A172 (cell line): ENCODE data around the gene SLC30A3. TPM values are rescaled to one million over a fixed set of nuclear protein-coding genes. Genes with fewer than 3 reads are reported as not detected.
"Not testable (repeated sequence)": the region's sequence is repeated elsewhere in the genome, so short reads cannot be mapped to it uniquely, and the experiment has no call there.

Experiments
- DNase-seq: peaks from one replicate; pipeline ENCODE4 v3.0.0-alpha.2; 2015; ENCODE audit warnings: low spot score
- total RNA-seq: library from RNA; depleted of rRNA; stranded (reverse); fragments of >200 nt; shearing (Covaris generic); gene quantifications from 2 replicates; pipeline ENCODE4 v1.2.3, GENCODE V29; 2014

SLC30A3 gene
- total RNA-seq, 1 experiment from 2014 or later, result 3.2 TPM

- DNase-seq, result no peak
Observed at GRCh38 chr2:27285481-27285880, 22.6 kb upstream of the SLC30A3 start.

DNA sequence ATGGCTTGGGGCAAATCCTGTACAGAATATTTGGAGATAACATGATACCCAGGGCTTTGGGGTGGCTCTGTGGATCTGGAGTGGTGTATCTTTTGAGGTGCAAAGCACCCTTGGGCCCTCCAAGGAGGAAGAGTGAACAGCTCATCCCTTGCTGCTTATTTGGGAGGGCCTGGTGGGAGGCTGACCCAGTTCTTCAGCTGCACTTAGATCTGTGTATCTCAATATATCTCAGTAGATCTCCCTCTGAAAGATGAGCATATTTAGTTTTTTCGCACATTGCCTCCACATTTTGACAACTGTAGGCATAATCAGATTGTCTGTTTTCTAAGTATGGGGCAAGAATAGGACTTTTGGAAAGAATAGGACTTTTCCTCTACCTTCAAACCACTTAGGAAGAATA lies 22.1 kb upstream of the SLC30A3 start:
- DNase-seq, result no peak

DNA sequence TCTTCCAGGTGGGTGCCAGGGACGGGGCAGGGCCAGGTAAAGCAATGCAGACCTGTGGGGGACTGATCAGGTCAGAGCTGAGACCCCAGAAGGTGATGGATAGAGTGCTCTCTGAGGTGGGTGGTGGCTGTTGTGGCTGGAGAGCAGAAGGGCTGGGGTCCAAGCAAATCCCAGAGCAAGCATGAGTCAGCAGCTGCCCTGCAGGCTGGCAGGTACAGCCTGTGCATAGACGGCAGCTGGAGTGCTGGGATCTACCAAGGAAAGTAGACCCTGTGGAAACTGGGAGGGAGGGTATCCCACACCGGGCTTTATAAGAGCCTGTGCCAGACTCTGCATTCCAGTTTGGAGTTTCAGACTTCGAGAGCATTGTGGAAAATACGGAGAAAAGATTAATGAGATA lies 20.0 kb upstream of the SLC30A3 start:
- DNase-seq, result no peak

- DNase-seq, result no peak
Observed at GRCh38 chr2:27281855-27282559, 19.2 kb upstream of the SLC30A3 start, which contains the start of gene TRIM54. Gene TRIM54, plus strand, starts transcription at chr2:27282429. Its CDS starts 303 bp downstream, at chr2:27282732.

GRCh38 chr2:27281442-27281841 lies 18.6 kb upstream of the SLC30A3 start:
- no peak for DNase-seq

DNA sequence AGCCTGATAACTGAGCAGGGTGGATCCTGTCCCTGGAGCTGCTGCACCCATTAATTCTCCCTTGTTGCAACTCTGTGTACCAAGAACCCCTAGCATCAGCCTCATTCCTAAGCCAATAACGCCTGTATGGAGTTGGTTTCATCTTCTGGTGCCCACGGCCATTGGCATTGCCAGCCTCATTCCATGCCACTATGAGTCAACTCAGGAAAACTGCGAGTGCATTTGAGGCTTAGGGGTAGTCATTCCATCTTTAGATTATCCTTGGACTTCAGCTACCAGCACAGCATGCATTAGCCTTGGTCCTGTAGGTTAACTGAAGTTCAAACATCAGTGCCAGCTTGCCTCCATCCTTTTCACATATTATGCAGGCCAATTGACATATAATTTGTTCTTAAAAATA lies 18.0 kb upstream of the SLC30A3 start:
- DNase-seq, result no peak

DNA sequence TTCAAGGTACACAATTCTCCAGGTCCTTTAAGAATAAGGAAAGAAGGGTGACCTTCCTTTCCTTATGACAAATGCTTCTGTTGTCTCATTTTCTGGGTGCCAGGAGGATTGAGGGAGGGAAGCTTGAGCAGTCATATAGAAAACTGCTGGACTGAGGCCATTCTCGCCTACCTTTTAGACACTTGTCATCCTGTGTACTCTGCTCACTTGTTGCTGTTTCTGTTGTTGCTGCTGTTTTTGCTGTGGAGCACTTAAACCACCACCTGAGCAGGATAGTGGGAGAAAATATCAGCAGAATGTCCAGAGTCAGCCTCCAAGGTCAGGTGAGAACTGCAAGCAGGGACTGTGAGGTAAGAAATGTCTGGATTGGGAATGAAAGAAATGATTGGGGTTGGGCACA lies 15.2 kb upstream of the SLC30A3 start:
- DNase-seq, result no peak

DNA sequence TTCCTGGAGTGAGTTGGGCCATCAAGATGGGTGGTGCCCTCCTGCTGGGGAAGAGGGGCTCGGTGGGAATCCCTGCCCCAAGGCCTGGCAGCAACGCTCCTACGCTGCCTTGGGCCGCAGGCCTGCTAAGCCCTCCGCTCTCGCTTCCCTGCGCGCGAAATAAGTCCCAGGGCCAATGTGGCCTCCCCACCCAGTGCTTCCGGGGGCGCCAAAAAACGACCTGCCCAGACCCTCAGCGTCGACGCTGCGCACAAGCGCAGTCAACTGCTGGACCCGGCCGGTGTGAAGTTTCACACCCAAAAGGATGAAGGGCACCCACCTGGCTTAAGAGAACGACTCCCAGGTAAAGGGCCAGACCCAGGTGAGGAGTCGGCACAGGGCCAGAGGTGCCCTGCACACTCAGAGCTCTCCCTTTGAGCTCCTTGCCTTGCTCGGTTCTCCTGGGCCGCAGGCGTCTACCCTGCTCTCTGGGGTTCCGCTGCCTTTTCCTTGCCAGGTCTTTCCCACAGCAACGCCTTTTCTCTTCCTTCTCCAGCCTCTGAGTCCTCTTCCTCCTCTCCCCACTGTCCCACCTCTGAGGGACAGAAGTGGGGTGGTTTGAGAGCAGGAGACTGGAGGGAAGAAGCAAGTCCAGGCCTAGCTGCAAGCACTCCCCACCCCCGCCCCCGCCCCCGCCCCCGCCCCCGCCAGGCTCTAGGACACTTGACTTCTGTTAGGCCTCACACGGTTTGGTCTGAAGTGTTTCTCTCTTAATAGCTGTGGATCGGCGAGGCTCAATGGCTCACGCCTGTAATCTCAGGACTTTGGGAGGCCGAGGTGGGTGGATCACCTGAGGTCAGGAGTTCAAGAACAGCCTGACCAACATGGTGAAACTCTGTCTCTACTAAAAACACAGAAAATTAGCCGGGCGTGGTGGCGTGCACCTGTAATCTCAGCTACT lies 12.6 kb upstream of the SLC30A3 start, which contains the start of gene DNAJC5G:
Gene DNAJC5G (plus strand): TSS at position 223 of the 940 bp plus-strand sequence. CDS start 1,296 bp downstream, outside the sequence.
- no peak for DNase-seq

GRCh38 chr2:27272537-27273522 lies 10.0 kb upstream of the SLC30A3 start:
- DNase-seq, result not testable (repeated sequence)

- no peak for DNase-seq
Observed at GRCh38 chr2:27271631-27272340, 8.9 kb upstream of the SLC30A3 start.

- no peak for DNase-seq
Observed at GRCh38 chr2:27270670-27271069, 7.8 kb upstream of the SLC30A3 start.

DNA sequence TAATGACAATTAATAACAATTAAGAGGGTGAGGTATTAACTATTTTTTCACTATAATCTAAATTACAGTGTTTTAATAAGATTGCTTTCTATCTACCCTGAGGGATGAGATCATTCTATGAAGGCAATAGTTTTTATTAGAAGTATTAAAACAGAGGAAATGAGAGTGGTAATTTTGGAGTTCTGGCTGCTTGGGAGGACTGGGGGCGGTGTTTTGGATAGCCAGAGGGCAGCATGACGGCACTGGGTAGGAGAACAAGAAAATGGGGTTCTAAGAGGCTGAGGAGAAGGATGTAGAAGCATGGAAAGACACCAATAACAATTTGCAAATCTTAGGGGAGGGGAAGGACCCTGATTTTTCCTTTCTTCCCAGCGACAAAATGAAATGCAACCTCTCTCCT lies 7.3 kb upstream of the SLC30A3 start:
- no peak for DNase-seq

DNA sequence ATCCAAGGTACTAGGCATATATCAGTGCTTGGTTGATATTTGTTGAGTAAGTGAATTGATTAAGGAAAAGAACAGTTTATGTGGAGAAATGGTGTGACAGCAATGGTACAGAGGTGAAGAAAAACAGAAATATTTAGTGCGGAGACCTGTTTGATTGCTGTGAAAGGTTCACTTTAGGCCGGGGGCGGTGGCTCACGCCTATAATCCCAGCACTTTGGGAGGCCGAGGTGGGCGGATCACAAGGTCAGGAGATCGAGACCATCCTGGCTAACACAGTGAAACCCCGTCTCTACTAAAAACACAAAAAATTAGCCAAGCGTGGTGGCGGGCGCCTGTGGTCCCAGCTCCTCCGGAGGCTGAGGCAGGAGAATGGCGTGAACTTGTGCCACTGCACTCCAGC lies 5.4 kb upstream of the SLC30A3 start:
- not testable (repeated sequence) for DNase-seq

GRCh38 chr2:27265536-27265870 lies 2.7 kb upstream of the SLC30A3 start:
- DNase-seq, result no peak

DNA sequence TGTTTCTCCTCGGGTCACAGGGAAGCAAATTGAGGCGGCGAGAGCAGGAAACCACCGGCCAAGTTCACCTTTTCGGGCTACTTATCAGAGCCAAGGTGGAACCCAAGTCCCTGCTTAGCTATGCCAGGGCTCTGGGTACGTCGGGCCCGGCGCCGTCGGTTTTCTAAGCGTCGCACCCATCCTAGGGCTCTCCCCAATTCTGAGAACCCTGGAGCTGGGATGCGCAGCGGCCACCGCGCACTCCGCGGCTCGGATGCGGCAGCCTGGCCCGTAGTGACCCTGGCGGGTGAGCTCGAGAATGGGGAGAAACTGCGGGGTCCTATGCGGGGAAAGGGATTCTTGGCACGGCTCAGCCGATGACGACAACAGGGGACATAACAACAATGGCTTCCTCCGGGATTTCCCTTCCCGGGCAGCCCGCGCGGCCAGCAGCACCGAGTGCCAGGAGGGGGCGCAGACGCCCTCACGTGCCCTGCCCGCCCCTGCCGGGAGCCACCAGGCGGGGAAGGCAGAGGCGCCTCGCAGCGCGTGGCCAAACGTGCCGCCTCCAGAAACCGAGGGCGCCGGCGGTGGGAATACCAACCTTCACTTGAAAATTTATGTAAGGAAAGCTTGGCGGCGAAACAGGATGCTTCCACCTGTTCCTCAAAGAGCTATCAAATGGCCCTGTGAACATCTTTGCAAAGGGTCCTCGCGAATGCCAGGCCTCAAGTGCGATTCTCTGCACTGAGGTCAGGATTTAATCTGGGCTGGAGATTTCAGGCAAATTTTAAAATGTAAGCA lies 2.1 kb upstream of the SLC30A3 start:
- no peak for DNase-seq

GRCh38 chr2:27264253-27264752 lies 1.5 kb upstream of the SLC30A3 start:
- no peak for DNase-seq

DNA sequence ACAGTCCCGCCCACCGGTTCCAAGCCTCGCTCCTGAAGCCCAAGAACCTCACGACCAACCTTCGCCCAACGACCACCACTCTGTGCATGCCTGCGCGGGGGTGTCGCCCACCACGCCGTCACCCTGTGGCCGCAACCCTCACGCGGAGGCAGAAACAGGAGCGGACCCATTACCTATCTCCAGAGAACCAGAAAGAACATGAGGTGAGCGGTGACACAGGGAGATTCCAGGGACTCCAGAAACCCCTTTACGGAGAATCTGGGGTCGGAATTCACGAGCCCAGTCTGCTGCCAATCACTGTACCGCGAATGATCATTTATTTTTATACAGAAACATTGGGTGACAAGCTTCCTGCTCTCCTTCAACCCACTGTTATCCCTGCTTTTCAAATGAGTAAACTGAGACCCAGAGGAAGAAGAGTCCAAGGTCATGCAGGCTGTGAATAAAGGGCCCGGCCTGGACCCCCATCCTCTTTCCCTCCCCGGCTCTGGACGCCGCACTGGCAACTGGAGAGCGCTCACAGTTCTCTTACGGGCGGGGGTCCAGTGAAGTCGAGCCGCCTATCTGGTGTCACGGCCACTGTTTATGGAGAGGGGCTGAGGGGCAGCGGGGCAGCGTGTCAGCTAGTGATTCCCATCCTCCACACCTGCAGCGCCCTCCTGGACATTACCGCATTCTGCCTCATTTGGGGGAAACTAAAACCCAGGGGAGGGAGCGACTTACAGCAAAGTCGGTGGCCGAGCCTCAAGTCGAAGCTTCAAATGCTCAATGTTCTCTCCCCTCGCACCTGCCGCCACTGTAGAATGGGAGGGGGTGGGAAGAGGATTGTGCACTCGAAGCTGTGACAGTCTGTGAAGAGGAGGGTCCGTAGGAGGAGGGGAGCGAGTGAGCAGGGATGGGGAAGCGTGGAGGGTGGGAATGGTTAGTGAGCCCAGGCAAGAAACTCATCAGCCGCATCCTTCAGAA lies 723 bp upstream of the SLC30A3 start:
- DNase-seq, result no peak

GRCh38 chr2:27261926-27262298 lies 935 bp downstream of the SLC30A3 start:
- DNase-seq, result no peak
